Measurements from ENCODE around the gene RTF2.

Gene RTF2

GRCh38 chr20:56440346-56441007 is 27.9 kb upstream of the RTF2 start:
- no peak overlapping the region for H3K27ac ChIP-seq (ENCODE audit: low read length)
- H3K27me3 ChIP-seq (ENCODE audit: control insufficient read depth, insufficient read depth, low read length): no peaks in the 10 kb centered on the region
- no peak overlapping the region for H3K9ac ChIP-seq (ENCODE audit: low read length)
- H3K4me1 ChIP-seq (ENCODE audit: control insufficient read depth, low read depth, low read length): no peaks in the 10 kb centered on the region
- H3K36me3 ChIP-seq (ENCODE audit: control insufficient read depth, low read depth, low read length): no peaks in the 10 kb centered on the region
- H3K9me3 ChIP-seq (ENCODE audit: control insufficient read depth, low read depth, low read length): no peaks in the 10 kb centered on the region
- no peak overlapping the region for H3K4me3 ChIP-seq (ENCODE audit: low read length)

GRCh38 chr20:56442389-56443365 is 25.8 kb upstream of the RTF2 start:
- Histone ChIP-seq H3K4me1 (ENCODE audit: control insufficient read depth, low read depth, low read length) (no peaks in the 10 kb centered on the region), H3K36me3 (ENCODE audit: control insufficient read depth, low read depth, low read length) (no peaks in the 10 kb centered on the region), H3K9ac (ENCODE audit: low read length) (no peak overlapping the region), H3K9me3 (ENCODE audit: control insufficient read depth, low read depth, low read length) (no peaks in the 10 kb centered on the region), H3K27me3 (ENCODE audit: control insufficient read depth, insufficient read depth, low read length) (no peaks in the 10 kb centered on the region), H3K4me3 (ENCODE audit: low read length) (no peak overlapping the region), H3K27ac (ENCODE audit: low read length) (no peak overlapping the region)

- Histone ChIP-seq H3K27ac (ENCODE audit: low read length) (no peak overlapping the region), H3K9me3 (ENCODE audit: control insufficient read depth, low read depth, low read length) (no peaks in the 10 kb centered on the region), H3K9ac (ENCODE audit: low read length) (no peak overlapping the region), H3K27me3 (ENCODE audit: control insufficient read depth, insufficient read depth, low read length) (no peaks in the 10 kb centered on the region), H3K36me3 (ENCODE audit: control insufficient read depth, low read depth, low read length) (no peaks in the 10 kb centered on the region), H3K4me3 (ENCODE audit: low read length) (no peak overlapping the region), H3K4me1 (ENCODE audit: control insufficient read depth, low read depth, low read length) (no peaks in the 10 kb centered on the region)
Observed at GRCh38 chr20:56443654-56444540, 24.5 kb upstream of the RTF2 start.

GRCh38 chr20:56445130-56445529 is 23.3 kb upstream of the RTF2 start:
- Histone ChIP-seq H3K4me1 (ENCODE audit: control insufficient read depth, low read depth, low read length) (no peaks in the 10 kb centered on the region), H3K4me3 (ENCODE audit: low read length) (no peak overlapping the region), H3K27me3 (ENCODE audit: control insufficient read depth, insufficient read depth, low read length) (no peaks in the 10 kb centered on the region), H3K9me3 (ENCODE audit: control insufficient read depth, low read depth, low read length) (no peaks in the 10 kb centered on the region), H3K27ac (ENCODE audit: low read length) (no peak overlapping the region), H3K9ac (ENCODE audit: low read length) (no peak overlapping the region), H3K36me3 (ENCODE audit: control insufficient read depth, low read depth, low read length) (no peaks in the 10 kb centered on the region)

- Histone ChIP-seq H3K36me3 (ENCODE audit: control insufficient read depth, low read depth, low read length) (no peaks in the 10 kb centered on the region), H3K27ac (ENCODE audit: low read length) (no peak overlapping the region), H3K27me3 (ENCODE audit: control insufficient read depth, insufficient read depth, low read length) (no peaks in the 10 kb centered on the region), H3K4me1 (ENCODE audit: control insufficient read depth, low read depth, low read length) (no peaks in the 10 kb centered on the region), H3K9ac (ENCODE audit: low read length) (no peak overlapping the region), H3K4me3 (ENCODE audit: low read length) (no peak overlapping the region), H3K9me3 (ENCODE audit: control insufficient read depth, low read depth, low read length) (no peaks in the 10 kb centered on the region)
Observed at GRCh38 chr20:56445540-56445939, 22.9 kb upstream of the RTF2 start.

- Histone ChIP-seq H3K4me3 (ENCODE audit: low read length) (no peak overlapping the region), H3K4me1 (ENCODE audit: control insufficient read depth, low read depth, low read length) (no peaks in the 10 kb centered on the region), H3K36me3 (ENCODE audit: control insufficient read depth, low read depth, low read length) (no peaks in the 10 kb centered on the region), H3K9me3 (ENCODE audit: control insufficient read depth, low read depth, low read length) (no peaks in the 10 kb centered on the region), H3K9ac (ENCODE audit: low read length) (no peak overlapping the region), H3K27me3 (ENCODE audit: control insufficient read depth, insufficient read depth, low read length) (no peaks in the 10 kb centered on the region), H3K27ac (ENCODE audit: low read length) (no peak overlapping the region)
Observed at GRCh38 chr20:56447227-56447626, 21.2 kb upstream of the RTF2 start.

- Histone ChIP-seq H3K36me3 (ENCODE audit: control insufficient read depth, low read depth, low read length) (no peaks in the 10 kb centered on the region), H3K9ac (ENCODE audit: low read length) (no peak overlapping the region), H3K27ac (ENCODE audit: low read length) (no peak overlapping the region), H3K4me1 (ENCODE audit: control insufficient read depth, low read depth, low read length) (no peaks in the 10 kb centered on the region), H3K4me3 (ENCODE audit: low read length) (no peak overlapping the region), H3K27me3 (ENCODE audit: control insufficient read depth, insufficient read depth, low read length) (peaks cover 5% of the 10 kb centered on the region), H3K9me3 (ENCODE audit: control insufficient read depth, low read depth, low read length) (no peaks in the 10 kb centered on the region)
Observed at GRCh38 chr20:56449459-56449858, 19.0 kb upstream of the RTF2 start.

- H3K36me3 ChIP-seq (ENCODE audit: control insufficient read depth, low read depth, low read length): no peaks in the 10 kb centered on the region
- H3K4me1 ChIP-seq (ENCODE audit: control insufficient read depth, low read depth, low read length): no peaks in the 10 kb centered on the region
- no peak overlapping the region for H3K9ac ChIP-seq (ENCODE audit: low read length)
- H3K9me3 ChIP-seq (ENCODE audit: control insufficient read depth, low read depth, low read length): no peaks in the 10 kb centered on the region
- H3K27ac ChIP-seq (ENCODE audit: low read length): no peak overlapping the region
- H3K4me3 ChIP-seq (ENCODE audit: low read length): no peak overlapping the region
- H3K27me3 ChIP-seq (ENCODE audit: control insufficient read depth, insufficient read depth, low read length): peaks cover 6% of the 10 kb centered on the region
Observed at GRCh38 chr20:56451056-56451765, 17.2 kb upstream of the RTF2 start.

- Histone ChIP-seq H3K27ac (ENCODE audit: low read length) (no peak overlapping the region), H3K9ac (ENCODE audit: low read length) (no peak overlapping the region), H3K36me3 (ENCODE audit: control insufficient read depth, low read depth, low read length) (no peaks in the 10 kb centered on the region), H3K4me1 (ENCODE audit: control insufficient read depth, low read depth, low read length) (no peaks in the 10 kb centered on the region), H3K27me3 (ENCODE audit: control insufficient read depth, insufficient read depth, low read length) (peaks cover 6% of the 10 kb centered on the region), H3K4me3 (ENCODE audit: low read length) (no peak overlapping the region), H3K9me3 (ENCODE audit: control insufficient read depth, low read depth, low read length) (no peaks in the 10 kb centered on the region)
Observed at GRCh38 chr20:56453352-56453751, 15.1 kb upstream of the RTF2 start.

- Histone ChIP-seq H3K27ac (ENCODE audit: low read length) (no peak overlapping the region), H3K36me3 (ENCODE audit: control insufficient read depth, low read depth, low read length) (no peaks in the 10 kb centered on the region), H3K4me3 (ENCODE audit: low read length) (no peak overlapping the region), H3K9ac (ENCODE audit: low read length) (no peak overlapping the region), H3K27me3 (ENCODE audit: control insufficient read depth, insufficient read depth, low read length) (peaks cover 6% of the 10 kb centered on the region), H3K9me3 (ENCODE audit: control insufficient read depth, low read depth, low read length) (no peaks in the 10 kb centered on the region), H3K4me1 (ENCODE audit: control insufficient read depth, low read depth, low read length) (no peaks in the 10 kb centered on the region)
Observed at GRCh38 chr20:56454754-56455153, 13.7 kb upstream of the RTF2 start.

Measured in iPS-18a (cell line).